GM21526 (cell line): Measurements from ENCODE around the gene HTR2A.
"Not testable (repeated sequence)": the region's sequence is repeated elsewhere in the genome, so short reads cannot be mapped to it uniquely, and the experiment has no call there.

Experiments used
- ATAC-seq: cut with Tn5 transposase; IDR thresholded peaks from one replicate; pipeline ENCODE4 v1.9.1; 2021; ENCODE audit warnings: moderate library complexity; ENCODE audit not compliant: unreplicated experiment, low FRiP score

Gene HTR2A

GRCh38 chr13:46817095-46817494 lies 79.8 kb downstream of the HTR2A start:
- no peak for ATAC-seq

DNA sequence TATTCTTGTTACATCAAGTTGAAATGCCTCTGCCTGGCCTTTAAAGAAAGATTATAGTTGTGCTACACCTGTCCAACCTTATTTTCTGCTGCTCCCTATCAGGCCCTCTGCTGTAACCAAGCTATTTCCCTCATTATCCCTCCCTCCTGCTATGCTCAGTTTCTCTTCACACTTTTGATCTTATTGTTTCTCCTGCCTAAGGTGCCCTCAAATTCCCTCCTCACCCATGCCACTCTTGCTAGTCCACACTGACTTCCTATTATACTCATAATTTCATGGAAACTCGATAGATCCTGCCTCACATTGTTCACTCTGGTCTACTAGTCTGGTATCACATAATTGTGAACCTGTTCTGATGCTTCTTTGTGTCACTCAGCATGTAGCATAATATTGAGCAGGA lies 80.5 kb downstream of the HTR2A start:
- no peak for ATAC-seq

DNA sequence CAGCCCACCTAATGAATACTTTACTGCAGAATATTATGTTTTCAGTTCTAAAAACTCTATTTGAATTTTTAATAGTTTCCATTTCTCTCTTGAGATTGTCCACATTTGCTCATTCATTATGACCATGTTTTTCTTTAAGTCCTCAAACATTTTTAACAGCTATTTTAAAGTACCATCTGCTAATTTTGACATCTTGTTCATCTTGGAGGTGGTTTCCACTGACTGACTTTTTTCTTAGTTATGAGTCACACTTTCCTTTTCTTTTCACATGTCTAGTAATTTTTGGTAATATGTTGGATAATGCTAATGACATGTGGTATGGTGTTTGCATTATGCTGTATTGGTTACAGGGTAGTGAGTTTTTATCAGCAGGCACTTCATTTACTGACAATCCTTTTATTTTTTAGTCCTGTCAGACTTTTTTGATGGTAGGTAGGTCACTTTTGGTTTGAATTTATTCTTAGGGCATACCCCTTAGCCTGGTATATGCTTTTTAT lies 84.5 kb downstream of the HTR2A start:
- ATAC-seq, result no peak

- no peak for ATAC-seq
These were observed 86.4 kb downstream of the HTR2A start for GRCh38 chr13:46810440-46810839.

DNA sequence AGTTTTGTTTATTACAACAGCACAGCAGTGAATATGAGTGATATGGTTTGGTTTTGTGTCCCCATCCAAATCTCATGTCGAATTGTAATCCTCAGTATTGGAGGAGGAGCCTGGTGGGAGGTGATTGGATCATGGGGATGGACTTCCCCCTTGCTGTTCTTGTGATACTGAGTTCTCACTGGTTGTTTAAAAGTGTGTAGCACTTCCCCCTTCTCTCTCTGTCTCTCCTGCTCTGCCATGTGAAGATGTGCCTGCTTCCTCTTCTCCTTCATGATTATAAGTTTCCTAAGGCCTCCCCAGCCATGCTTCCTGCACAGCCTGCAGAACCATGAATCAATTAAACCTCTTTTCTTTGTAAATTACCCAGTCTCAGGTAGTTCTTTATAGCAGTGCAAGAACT lies 91.9 kb downstream of the HTR2A start:
- not testable (repeated sequence) for ATAC-seq

DNA sequence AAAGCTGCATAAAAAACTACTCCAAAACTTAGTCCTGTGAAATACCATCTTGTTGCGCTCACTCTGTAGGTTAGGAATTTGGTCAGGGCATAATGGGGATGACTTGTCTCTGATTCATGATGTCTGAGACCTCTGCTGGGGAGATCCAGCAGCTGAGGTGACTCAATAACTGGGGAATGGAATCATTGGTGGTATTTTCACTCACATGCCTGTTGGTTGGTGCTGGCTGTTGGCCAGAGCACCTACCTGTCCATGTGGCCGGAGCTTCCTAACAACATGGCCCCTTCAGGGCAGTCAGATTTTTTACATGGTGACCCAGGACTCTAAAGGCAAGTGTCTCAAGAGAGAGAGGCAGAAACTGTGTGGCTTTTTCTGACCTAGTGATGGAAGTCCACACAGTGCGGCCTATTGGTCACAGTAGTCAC lies 92.5 kb downstream of the HTR2A start:
- no peak for ATAC-seq

GRCh38 chr13:46803586-46803985 lies 93.3 kb downstream of the HTR2A start:
- no peak for ATAC-seq

GRCh38 chr13:46801858-46802257 lies 95.0 kb downstream of the HTR2A start:
- no peak for ATAC-seq

GRCh38 chr13:46799139-46799538 lies 97.7 kb downstream of the HTR2A start:
- ATAC-seq, result no peak

DNA sequence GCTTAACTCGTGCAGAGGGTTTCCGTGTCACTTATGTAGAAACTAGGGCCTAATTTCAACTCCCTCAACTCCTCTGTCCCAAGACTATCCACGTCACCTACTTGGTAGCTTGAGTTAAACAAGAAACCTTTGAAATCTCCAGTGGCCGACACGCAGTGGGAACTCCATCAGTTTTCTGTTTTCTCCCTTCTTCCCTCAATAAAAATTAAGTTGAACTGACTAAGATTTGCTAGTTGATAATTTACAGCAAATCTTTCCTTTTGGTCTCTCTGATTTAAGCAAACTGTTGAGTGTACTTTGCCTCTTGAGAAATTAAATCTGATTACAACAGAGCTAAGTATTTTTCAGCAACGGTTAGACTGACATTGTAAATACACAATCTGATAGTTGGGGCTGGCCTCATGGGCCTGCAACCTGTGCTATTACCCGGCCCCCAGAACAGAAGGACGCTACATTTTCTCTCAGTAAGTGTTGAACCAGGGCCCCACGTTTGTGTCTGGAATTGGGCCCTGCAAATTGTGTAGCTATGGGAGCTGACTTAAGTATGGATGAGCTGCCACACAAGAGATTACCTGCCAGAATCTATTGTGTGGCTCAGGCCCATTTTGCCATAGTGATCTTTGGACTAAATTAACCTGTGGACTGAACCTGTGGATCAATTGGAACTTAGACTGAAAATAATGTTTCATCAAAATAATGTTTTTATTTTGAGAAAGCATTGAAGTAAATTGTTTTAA lies 99.2 kb downstream of the HTR2A start:
- no peak for ATAC-seq

DNA sequence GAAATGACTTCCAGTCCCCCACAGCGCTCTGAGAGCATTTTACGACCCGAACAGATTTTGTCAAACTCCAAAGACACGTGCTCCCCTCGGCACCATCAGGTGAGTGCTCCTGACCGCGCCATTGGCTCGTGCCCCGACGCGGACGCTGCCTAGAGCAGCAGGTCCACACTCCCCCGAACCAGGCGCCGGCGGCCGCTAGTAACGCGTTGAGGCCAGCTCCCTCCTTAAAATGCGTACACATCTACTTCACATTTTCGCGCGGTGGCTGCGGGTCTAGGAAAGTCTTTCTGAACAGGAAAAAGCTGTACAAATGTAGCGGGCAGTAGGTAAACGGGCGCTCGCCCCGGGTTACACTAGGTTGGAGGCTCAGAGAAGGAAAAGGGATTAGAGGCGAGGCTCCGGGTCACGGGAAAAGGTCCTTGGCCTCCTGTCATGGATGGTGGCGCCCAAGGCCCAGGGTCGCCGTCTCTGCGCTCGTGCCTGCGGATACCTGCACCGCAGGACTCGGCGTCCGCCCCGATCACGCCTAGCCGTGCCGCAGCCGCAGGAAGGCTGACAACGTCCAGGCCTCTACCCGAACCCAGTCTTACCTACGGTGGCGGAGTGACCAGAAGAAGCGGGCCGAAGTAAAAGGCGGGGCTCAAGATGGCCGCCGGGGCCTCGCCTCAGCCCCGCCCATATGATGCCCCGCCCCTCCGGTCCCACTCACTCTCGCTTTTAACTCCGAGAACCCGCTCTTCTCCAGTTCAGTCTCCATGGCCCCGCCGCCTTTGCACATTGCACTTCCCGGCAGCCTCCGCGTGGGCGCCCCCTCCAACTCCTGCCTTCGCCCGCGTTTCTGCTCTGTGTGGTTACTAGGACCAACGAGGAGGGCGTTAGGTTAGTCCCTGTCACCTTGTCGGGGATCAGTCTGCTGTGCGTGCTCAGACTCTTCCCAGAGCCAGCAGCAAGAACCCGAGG lies 100.1 kb downstream of the HTR2A start, which contains the start of gene ESD:
ESD (minus strand) TSS at position 647 of the 960 bp plus-strand sequence. CDS start 5,748 bp downstream, outside the sequence.
- ATAC-seq, result peak; percentile 89

DNA sequence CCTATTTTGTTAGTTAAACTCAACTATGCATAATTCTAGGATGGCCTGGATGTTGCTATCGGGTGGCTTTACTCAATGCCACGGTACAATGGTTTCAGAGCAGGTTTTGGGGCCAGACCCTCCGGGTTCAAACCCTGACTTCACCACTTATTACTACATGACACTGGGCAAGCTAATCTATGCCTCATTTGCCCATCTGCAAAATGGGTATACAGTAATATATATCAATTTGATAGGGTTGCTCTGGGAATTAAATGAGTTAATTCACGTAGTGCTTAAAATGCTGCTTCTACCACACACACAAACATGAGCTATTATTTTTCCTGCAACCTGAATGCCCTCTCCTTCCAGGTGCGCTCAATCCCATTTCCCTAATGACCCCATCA lies 100.7 kb downstream of the HTR2A start:
- no peak for ATAC-seq

DNA sequence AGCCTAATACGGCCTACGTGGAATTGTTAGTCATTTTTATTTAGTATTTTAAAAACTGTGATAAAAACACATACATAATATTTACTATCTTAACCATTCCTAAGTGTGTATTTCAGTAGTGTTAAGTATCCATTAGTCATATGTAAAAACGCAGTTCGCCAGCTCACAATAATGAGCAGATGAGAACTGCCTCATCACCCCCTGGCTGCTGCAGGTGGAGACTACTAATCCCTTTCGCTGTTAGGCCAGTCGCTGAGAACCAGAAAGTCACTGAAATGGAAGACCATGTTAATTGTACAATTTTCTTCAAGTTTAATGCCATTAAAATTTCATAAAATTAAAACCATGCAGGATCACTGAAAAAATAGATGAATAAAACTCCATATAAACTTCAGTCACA lies 101.5 kb downstream of the HTR2A start:
- no peak for ATAC-seq

DNA sequence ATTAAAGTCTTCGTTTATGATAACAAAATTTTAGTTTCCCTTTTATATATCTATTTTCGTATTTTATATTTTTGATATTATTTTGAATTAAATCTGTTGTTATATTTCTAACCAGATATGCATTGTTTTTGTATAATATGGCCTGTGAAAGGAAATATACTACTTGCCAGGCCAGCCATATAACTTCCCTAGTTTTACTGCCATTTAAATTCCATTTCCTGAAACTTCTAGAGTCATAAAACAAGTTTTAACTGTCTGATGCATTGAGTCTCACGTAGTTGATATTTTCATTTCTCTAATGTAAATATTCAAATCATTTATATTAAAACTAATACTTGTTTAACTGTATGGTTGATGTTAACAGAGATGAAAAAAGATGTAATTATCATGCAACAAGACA lies 113.3 kb downstream of the HTR2A start:
- no peak for ATAC-seq

DNA sequence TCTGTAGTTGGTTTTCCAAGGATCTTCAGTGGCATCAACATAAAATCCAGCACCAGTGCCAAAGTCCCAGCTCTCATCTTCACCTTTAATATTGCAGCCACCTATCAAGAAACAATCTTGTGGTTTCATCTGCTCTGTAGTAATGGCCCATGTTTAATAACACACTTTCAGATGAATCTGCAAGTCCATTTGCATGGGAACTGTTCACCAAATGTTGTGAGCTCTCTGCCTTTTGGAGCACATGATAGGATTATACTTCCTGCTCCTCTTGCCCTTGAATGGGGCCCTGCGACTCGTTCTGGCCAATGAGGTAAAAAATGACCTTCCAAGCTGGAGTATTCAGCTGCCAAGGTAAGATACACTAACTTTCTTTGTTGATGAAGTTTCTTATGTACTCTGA lies 114.2 kb downstream of the HTR2A start:
- no peak for ATAC-seq

DNA sequence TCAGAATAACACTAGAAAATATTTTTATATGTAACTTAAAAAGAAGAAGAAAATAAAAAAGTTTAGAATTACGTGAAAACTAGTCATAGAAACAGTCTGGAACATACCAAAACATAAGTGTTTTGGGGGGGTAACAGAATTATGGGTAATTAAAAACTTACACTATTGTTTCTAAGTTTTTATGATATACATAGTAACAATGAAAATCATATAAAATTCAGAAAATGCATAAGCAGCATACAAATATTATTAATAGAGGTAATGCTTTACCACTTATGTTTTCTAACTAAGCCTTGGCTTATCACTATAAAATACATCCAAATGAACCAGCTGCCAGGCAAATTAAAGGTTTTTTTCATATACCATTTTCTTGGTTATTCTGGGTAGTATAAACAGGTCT lies 114.8 kb downstream of the HTR2A start:
- ATAC-seq, result no peak
